DMS 273 (cell line): ENCODE data around the gene HSPBAP1.
"Not testable (repeated sequence)": the region's sequence is repeated elsewhere in the genome, so short reads cannot be mapped to it uniquely, and the experiment has no call there.

ENCODE experiments used
- DNase-seq: peaks from one replicate; lab custom pipeline; 2025; ENCODE audit not compliant: unreplicated experiment; lab: John Stamatoyannopoulos, UW

Gene HSPBAP1

GRCh38 chr3:122743581-122744120 lies 50.0 kb downstream of the HSPBAP1 start:
- no peak for DNase-seq

DNA sequence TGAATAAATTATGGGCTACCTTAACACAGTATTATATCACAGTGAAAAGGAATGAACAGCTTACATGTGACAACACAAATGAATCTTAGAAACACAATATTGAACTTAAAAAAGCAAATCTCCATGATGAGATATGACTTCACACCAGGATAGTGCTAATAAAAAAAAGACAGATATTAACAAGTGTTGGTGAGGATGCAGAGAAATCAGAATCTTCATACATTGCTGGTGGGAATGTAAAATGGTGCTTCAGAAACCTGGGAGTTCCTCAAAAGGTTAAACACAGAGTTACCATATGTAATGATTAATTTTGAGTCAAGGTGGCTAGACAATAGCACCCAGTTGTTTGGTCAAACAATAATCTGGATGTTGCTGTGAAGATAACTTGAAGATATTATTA lies 51.4 kb downstream of the HSPBAP1 start:
- DNase-seq: no peak

- DNase-seq: no peak
Observed at GRCh38 chr3:122739172-122739571, 54.5 kb downstream of the HSPBAP1 start.

DNA sequence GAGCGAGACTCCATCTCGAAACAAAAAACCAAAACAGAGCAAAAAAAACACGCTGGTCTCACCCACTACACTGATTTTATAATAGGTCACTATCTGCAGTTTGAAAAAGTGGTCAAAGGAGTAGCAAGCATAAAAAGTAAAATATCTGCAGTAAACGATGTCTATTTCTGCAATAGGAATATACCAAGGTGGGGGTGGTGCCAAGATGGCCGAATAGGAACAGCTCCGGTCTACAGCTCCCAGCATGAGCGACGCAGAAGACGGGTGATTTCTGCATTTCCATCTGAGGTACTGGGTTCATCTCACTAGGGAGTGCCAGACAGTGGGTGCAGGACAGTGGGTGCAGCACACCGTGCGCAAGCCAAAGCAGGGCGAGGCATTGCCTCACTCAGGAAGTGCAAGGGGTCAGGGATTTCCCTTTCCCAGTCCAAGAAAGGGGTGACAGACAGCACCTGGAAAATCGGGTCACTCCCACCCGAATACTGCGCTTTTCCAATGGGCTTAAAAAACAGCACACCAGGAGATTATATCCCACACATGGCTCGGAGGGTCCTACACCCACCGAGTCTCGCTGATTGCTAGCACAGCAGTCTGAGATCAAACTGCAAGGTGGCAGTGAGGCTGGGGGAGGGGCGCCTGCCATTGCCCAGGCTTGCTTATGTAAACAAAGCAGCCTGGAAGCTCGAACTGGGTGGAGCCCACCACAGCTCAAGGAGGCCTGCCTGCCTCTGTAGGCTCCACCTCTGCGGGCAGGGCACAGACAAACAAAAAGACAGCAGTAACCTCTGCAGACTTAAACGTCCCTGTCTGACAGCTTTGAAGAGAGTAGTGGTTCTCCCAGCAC lies 60.7 kb downstream of the HSPBAP1 start:
- not testable (repeated sequence) for DNase-seq

- no peak for DNase-seq
Observed at GRCh38 chr3:122730240-122730639, 63.4 kb downstream of the HSPBAP1 start.

GRCh38 chr3:122728756-122729514 lies 64.7 kb downstream of the HSPBAP1 start:
- DNase-seq: no peak

GRCh38 chr3:122728186-122728585 lies 65.4 kb downstream of the HSPBAP1 start:
- no peak for DNase-seq

- DNase-seq: no peak
Observed at GRCh38 chr3:122727766-122728165, 65.9 kb downstream of the HSPBAP1 start.

DNA sequence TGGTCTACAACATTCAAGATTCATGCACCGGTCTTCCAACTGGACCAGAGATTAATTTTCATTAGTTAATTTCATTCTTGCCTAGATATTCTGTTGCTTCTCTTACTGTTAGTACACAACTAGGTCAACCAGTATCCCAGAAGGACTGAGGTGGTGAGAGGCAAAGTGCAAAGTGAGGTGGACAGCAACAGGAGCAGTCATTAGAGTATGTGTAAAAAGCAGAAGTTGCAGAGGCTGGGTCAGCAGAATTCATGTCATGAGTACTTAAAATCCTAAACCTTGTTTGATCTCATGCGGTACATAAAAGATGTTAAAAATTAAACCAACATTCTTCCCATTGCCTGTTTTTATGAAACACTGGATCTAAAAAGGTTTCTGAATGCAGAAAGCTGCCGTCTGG lies 66.3 kb downstream of the HSPBAP1 start:
- DNase-seq: no peak

GRCh38 chr3:122725106-122725505 lies 68.5 kb downstream of the HSPBAP1 start:
- DNase-seq: no peak

- no peak for DNase-seq
Observed at GRCh38 chr3:122719273-122719921, 74.2 kb downstream of the HSPBAP1 start.

- no peak for DNase-seq
Observed at GRCh38 chr3:122716667-122717066, 77.0 kb downstream of the HSPBAP1 start.

GRCh38 chr3:122714273-122714672 lies 79.4 kb downstream of the HSPBAP1 start:
- no peak for DNase-seq

GRCh38 chr3:122710616-122711251 lies 82.9 kb downstream of the HSPBAP1 start:
- DNase-seq: not testable (repeated sequence)

DNA sequence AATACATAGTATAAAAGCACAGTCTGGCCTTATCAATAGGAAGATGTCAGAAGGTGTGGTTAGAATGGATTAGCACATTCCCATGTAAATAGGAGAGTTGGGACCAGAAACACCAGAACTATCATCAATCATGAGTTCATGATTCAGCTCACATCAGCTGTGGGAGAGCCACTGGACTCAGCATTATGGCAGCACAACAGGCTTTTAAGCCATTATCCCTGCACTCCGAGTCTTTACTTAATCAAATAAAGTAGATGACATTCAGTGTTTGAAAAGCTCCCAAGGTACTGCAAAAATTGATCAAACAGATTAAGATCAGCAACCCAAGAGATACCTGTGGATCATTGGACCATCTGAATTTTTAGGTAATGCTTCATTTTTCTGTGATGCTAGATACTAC lies 88.3 kb downstream of the HSPBAP1 start:
- no peak for DNase-seq

- DNase-seq: no peak
Observed at GRCh38 chr3:122700193-122700592, 93.4 kb downstream of the HSPBAP1 start.

GRCh38 chr3:122697952-122698620 lies 95.5 kb downstream of the HSPBAP1 start:
- DNase-seq: no peak

DNA sequence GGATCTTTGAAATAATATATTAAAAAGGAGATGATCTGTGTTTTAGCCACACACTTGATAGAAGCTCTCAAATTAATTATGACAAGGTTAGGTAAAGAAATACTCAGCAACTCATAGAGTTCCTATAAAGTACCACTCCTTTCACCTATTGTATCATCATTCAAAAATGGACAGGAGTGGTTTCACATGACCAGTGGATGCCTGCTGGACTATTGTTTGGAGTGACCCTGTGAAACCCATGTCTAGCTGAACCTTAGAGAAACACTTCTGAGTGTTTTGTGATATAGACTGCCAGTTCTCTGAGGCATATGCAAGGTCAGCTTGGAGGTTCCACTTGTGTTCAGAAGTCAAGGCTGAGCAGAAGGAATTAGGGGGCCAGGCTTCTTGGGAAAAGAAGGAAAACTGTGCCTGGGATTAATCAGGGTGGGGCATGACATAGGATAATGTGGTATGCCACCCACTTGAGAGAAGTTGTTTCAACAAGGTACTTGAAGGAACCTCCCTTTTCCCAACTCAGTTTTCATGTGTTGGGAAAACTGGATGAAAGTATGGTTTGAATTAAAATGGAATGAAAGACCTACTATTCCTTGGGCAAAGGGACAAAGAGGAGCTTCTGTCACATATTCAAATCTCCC lies 97.6 kb downstream of the HSPBAP1 start:
- no peak for DNase-seq

GRCh38 chr3:122694966-122695365 lies 98.7 kb downstream of the HSPBAP1 start:
- DNase-seq: no peak

GRCh38 chr3:122692674-122693073 lies 101.0 kb downstream of the HSPBAP1 start:
- DNase-seq: no peak
